CD4-positive, alpha-beta T cell treated with Interleukin-15 for 4 hours (primary cell): ENCODE measurements around the gene SMAP2.

ENCODE experiments used
- DNase-seq: peaks from one replicate; pipeline ENCODE4 v3.0.0-alpha.2; 2020; ENCODE audit warnings: low spot score

Gene SMAP2

DNA sequence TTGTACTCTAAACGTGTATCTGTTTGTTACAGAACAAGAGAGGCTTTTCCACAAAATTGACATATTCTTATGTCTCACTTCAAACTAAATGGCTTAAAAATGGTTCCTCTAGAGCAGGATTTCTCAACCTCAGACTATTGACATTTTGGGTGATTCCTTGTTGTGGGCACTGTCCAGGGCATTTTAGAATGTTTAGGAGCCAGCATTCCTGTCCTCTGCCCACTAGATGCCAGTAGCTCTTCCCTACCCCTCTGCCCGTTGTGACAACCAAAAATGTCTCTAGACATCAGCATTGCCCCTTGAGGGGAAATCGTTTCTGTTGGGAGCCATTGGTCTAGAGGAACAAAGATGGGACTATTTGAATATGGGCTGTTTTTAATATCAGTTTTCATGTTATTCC, 17.3 kb downstream of the SMAP2 start:
- no peak for DNase-seq

DNA sequence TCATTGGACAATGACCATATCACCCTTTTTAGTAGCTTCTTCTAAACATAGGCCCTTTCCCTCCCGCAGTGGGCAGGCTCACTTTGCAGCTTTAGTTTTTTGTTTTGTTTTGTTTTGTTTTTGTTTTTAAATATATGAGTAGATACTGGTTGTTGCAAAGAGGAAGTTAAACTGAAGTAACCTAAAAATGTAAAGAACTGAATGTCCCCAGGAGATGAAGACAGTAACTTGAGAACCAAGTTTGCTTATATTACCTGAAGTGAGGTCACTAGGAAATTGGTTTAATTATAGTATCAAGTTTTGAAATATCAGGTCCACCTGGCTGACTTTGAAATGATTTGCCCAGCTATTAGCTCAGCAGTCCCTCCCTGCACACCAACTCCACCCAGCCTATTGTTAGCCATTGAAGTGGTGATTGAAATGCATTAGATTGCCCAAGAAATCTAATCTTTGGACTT, 18.2 kb downstream of the SMAP2 start:
- DNase-seq: no peak

DNA sequence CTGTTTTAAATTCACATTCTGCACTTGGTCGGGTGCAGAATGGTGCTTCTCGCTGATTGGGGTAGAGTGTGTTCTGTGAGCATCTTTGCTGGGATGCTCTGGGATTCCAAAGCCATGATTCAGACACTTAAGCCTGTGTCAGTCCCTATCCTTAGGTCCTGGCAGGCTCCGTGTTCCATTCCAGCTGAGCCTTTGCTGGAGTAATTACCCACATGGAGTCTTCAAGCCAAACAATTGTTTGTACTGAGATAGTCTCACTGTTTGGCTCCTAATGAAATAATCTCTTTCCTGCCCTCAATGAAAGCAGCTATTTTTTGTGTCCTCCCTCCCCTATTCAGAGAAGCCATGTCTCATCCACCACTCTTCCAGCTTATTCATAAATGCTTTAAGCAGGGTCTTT, 18.7 kb downstream of the SMAP2 start:
- no peak for DNase-seq

DNA sequence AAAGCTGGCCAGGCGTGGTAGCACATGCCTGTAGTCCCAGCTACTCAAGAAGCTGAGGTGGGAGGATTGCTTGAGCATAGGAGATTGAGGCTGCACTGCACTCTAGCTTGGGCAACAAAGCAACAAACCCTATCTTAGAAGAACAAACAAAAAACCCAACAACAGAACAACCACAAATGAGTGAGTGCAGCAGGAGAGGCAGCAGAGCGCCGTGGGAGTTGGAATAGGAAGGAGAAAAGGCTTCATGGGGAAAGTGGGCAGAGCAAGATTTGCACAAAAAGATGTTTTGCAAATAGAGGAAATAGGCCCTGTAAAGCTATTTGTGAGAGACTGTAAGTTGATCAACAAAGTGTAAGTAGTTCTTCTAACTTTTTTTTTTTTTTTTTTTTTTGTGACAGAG, 19.6 kb downstream of the SMAP2 start:
- DNase-seq: no peak

DNA sequence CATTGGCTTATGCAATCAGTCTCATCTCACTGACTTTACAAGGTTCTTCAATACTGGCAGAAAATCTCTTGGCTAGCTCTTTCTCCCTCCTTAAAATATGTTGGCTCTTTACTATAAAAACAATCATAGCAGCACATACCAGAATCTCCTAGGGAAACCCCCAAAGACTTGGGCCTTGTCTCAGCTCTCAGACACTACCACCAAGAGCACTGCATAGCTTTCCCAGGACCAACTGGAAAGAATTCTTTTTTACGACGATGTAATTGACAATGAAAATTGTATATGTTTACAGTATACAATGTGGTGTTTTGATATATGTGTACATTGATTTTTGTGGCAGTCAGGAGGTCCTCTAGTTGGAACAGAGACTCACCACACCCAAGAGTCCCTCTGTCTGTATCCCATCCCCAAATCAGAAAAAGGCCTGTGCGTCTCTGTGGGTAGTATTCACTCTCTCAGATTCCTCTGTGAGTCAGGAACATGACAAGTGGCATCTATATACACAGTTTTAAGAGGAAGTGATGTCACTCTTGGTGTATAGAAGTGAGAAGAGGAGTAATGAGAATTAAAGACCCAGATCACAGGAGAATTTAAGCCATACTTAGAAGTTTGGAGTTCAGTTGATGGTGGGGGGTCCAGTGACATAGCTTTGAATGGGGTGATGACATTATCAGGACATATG, 21.1 kb downstream of the SMAP2 start:
- DNase-seq: peak; percentile 72

DNA sequence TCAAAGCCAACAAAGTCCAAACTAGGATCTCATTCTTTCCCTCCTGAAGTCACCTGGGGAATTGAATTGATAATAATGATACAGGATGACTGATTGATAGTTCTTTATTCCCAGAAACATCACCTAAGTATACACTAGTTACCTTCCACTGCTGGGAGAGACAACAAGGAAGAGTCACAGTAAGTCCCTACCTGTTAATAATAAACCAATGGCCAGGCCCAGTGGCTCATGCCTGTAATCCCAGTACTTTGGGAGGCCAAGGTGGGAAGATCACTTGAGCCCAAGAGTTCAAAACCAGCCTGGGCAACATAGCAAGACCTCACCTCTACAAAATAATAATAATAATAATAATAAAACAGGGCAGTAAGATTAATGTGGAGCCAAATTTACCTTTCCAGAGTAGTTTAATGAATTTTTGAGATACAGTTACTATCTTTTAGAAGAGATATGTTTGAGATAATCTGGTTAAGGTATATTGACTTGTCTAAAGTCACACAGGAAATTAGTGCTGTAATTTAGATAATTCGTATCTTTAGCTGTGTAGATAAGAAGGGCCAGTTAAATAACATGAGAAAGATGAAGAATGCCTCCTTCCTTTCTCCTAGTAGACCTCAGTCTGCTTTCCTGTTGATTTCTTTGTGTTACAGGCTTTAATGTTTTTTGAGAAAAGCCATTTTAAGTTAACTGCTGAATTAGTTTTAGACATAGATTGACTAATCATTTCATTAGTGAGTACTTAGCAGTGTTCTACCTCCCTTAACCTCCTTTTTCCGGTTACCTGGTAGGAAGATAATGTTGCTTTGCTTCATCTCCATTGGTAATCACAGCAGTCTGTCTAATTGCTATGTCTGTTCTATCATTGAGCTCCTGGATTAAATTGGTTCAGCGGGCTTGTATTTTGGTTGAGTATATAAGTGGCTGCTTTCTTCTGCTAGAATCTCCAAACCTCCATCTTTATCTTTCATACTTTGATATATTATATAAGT, 22.0 kb downstream of the SMAP2 start:
- no peak for DNase-seq

DNA sequence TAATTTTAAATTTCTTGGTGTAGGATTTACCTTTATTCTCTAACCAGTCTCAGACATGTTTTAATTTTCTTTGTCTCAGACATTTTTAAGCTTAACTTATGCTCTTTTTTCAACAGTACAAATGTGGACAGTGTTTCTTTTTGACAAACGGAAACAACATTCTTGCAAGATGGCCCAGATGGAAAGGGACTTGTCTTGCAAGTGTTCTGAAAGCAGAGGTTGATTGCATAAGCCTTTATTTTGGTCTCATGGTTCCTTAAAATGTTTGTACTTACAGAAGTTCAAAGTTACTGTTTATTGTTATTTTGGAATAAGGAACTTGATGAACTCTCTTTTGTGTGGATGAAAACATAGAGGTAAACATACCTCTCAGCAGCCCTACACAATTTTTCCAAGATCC, 22.9 kb downstream of the SMAP2 start:
- no peak for DNase-seq

DNA sequence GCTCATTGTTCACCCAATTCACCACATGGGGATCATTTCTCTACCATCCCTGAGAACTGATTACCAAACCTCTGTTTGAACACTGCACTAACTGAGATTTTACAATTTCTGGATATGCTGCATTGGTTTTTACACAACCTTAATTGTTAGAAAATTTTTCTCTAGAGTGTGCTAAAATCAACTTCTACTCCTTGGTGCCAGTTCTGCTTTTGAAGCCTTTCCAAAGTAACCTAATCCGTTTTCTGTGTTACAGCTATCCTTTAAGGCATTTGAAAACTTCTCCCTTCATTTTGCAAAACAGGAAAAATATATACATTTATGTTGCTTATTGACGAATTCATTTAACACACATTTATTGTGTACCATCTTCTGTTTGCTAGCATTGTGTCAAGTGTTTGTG, 23.7 kb downstream of the SMAP2 start:
- no peak for DNase-seq

DNA sequence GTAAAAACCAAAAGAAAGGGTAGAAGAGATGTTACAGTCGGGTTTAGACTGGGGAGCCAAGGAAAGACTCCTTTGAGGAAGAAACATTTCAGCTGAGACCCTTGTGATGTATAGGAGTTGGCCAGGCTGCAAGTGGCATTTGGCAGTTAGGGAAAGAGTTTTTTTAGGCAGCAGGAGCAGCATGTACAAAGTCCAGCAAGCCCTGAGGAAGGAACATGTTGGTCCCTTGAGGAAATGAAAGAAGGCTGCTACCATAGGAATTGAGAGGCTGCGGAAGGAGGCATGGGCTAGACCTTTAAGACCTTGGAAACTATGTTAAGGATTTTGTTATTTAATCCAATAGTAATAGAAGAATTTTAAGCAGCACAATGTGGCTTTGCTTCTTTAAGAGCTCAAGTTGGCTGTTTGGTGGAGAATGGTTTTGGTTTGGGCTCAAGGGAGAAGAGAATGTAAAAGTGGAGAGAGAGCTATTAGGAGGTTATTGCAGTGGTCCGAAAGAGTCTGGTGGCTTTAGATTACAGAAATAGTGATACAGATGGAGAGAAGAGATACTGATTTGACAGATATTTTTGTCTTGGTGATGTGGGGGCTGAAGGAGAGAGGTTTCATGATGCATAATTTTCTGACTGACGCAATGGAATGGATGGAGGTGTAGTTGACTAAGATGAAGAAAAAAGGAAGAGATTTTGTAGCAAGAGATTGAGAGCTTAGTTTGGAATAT, 26.6 kb downstream of the SMAP2 start:
- DNase-seq: no peak

DNA sequence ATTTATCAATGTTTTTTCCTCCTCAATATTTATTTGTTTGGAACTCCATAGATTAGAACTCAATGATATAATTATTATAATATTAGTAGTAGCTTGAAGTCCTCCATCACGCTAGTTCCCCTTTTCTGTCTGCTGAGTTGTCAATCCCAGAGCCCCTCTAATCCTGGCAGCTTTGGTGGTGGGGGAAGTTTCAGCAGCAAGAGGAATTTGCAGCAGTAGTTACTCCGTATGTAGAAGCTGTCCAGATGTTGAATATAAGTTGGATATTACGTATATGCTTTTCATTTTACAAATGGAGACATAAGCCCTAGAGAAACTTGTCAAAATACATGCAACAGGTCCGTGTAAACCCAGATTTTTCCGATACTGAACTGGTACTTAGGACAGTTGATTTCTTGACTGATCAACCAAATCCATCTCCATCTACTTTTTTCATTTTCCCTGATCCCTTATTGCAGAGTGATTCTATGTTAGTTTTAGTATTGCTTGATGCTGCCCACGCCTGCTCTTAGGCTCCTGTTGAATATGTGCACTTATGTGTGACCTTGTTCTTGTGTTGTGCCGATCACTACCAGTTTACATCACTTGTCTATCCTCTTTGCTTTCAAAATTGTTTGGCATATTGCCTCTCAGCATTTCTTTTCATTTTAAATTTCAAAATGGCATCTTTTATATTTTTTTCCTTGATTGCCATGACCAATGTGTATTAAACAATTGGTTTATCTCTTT, 28.1 kb downstream of the SMAP2 start:
- no peak for DNase-seq

DNA sequence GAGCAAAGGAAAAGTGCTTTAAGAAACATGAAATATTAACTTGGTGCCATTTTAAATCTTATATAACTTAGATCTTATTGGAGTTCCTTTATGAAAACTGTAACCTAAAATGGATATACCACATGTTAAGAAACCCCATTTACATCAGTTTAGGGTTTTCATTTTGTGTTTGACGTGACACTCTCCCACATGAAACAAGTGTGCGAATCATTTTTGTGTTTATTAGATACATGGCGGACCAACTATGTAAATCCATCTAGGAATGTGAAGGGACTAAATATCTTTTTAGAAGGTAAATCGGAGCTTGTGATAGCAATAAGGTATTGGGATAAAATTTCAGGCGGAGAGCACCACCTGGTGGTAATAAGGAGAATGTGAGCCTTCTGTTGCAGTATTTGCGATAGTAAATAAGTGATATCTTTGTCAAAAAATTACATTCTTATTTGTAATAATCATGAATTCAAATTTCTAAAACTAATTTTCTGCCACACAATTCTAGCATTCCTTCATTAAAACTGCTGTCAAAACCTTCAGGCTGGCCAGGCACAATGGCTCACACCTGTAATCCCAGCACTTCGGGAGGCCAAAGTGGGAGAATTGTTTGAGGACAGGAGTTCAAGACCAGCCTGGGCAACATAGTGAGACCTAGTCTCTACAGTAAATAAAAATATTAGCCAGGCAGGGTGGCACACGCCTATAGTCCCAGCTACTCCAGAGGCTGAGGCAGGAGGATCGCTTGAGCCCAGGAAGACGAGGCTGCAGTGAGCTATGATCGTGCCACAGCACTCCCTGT, 31.3 kb downstream of the SMAP2 start:
- DNase-seq: peak; percentile 60

DNA sequence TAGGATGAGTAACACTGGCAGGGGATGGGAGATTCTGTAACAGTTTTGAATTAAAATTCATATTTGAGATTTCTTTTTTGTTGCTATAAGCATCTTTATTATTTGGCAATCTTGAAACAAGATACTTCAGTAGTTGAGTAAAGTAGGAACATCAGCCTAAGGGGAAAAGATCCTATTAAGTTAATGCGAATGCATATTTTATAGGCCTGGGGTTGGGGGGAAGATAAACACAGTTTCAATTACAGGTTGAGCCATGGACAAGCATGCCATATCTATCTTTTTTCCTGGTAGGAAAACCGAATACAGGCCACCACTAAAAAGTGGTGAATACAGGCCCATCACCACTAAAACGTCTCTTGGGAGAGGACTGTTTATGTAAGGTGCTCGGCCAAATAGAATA, 32.3 kb downstream of the SMAP2 start:
- DNase-seq: no peak

DNA sequence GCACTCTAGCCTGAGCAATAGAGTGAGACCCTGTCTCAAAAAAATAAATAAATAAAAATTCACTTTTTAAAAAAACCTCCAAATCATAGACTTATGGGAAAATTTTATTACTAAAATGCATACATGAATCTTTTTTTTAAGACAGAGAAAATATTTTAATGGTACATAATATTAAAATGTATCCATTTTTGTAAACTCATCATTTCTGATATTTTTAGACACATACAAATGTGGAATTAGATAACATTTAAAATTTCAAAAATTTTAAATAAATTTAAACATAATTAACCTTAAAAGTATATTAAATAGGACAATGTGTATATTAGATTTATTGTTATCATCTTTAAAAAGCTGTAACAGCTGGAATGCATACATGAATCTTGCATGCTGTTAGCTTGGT, 33.9 kb downstream of the SMAP2 start:
- DNase-seq: no peak

DNA sequence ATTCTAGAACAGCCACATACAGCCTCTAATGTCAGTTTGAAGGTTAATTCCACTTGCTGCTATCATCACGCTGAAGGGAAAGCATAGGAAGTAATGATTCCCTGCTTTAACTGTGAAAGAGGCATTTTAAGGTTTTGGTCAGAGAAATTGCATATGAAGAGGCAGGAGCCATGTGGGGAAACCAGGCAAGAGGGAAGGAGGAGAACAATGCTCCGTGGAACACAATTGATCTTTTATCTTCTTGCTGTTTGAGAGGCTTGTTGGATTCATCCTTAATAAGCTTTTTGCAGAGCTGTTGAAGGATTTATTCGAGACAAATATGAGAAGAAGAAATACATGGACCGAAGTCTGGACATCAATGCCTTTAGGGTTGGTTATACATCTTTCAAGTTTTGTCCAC, 35.9 kb downstream of the SMAP2 start:
- DNase-seq: no peak

DNA sequence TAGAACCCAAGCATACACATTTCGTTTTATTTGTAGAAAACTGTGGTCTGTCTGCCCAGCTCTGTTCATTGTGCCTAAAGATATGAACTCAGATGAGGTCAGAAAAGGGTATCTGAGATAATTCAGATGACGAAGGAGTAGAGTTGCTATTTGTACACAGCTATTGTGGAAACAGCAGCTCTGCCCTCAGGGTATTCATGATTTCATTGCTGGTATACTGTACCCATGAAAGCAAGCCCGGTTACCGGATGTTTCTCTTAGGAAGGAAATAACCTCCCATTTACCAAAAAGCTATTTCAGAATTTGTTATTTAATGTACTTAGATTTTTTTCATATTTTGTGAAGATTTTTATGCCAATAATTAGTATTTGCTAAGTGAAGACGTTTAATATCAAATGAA, 37.8 kb downstream of the SMAP2 start:
- no peak for DNase-seq

DNA sequence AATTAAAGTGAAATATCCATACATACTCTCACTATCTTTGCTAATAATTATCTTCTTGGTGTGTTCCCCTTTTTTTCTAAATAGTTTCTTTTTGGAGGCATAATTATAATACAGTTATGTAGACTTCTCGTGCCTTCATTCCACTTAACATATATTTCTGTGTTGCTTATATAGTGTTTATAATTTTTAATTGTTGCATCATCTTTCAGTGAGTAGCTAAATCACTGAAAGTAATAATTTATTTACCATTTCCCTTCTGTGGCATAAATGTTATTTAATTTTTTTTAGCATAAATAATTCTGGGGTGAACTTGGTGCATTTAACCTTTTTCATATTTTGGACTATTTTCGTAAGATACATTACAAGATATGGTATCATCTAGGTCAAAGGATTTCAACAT, 38.3 kb downstream of the SMAP2 start:
- DNase-seq: no peak

DNA sequence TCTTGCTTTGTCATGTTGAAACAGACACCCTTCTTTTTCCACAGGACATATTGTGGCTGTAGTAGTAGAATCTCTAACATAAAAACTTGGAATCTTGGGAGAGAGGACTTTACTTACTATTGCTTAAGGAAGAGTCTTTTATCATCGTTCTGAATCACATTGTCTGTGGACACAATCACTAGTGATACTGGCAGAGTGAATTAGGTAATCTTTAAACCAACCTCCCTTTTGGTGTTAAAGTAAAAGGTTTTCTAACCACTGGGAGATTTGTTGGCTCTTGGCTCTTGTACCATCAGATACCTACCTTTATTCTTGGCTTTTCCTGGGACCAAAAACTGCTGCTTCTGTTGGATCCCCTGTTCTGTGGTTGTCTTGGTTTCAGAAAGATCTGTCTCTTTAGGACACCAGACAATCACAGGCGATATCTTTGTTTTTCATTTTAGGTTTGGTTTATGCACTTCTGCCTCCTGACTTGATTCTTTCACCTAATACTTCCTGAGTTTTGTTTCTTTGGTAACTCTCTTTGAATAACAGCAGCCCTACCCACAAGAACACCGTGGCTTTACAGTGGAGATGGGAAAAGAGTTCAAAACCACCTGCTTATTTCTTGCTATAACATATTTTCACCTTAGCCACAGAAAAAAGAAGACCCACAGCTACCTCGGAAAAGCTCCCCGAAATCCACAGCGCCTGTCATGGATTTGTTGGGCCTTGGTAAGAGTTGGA, 40.2 kb downstream of the SMAP2 start:
- DNase-seq: no peak

DNA sequence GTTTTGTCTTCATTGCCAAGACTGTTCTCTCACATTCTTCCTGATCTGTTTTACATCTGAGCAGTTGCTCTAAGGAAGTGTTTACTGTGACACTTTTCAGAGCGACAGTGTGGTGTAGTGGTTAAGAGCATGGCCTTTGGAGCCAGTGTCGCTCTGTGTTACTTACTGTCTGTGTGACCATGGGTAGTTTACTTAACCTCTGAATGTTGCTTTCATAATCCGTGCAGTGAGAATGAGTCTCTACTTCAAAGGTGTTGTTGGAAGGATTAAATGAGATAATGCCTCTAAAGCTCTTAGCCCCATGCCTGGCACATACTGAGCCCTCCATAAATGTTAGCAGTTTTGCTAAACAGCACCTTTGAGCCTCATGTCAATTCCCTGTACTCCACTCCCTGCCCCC, 40.8 kb downstream of the SMAP2 start:
- DNase-seq: no peak

DNA sequence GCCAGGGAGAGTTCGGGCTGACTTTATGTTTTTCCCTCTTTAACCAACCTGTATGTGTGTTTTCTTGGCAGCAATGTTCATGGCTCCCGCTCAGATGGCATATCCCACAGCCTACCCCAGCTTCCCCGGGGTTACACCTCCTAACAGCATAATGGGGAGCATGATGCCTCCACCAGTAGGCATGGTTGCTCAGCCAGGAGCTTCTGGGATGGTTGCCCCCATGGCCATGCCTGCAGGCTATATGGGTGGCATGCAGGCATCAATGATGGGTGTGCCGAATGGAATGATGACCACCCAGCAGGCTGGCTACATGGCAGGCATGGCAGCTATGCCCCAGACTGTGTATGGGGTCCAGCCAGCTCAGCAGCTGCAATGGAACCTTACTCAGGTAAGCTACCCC, 43.2 kb downstream of the SMAP2 start:
- DNase-seq: no peak
